Chondrocyte (in vitro differentiated cells): ENCODE measurements around the gene ZIC4. TPM values are rescaled to one million over a fixed set of nuclear protein-coding genes. Genes with fewer than 3 reads are reported as not detected.

Experiments used
- DNase-seq: peaks from one replicate; pipeline ENCODE4 v3.0.0; 2021; ENCODE audit warnings: mixed read lengths, low spot score
- H3K27ac Mint-ChIP-seq: one replicate; pipeline ENCODE4 v1.8.0; 2021; ENCODE audit warnings: mild to moderate bottlenecking, moderate library complexity, mixed read lengths; ENCODE audit not compliant: unreplicated experiment
- H3K27me3 Mint-ChIP-seq: 2 replicates; pipeline ENCODE4 v1.8.0; 2021; ENCODE audit warnings: low read depth, mixed read lengths
- H3K36me3 Mint-ChIP-seq: 2 replicates; pipeline ENCODE4 v1.8.0; 2021; ENCODE audit warnings: low read depth, mixed read lengths
- H3K4me1 Mint-ChIP-seq: 2 replicates; pipeline ENCODE4 v1.8.0; 2021; ENCODE audit warnings: low read depth, mild to moderate bottlenecking, mixed read lengths
- H3K4me3 Mint-ChIP-seq: one replicate; pipeline ENCODE4 v1.8.0; 2021; ENCODE audit warnings: mild to moderate bottlenecking, moderate library complexity, mixed read lengths; ENCODE audit not compliant: unreplicated experiment
- H3K9me3 Mint-ChIP-seq: 2 replicates; pipeline ENCODE4 v1.8.0; 2021; ENCODE audit warnings: low read depth, mixed read lengths
- total RNA-seq: library from RNA; stranded (reverse); gene quantifications from 3 replicates; pipeline ENCODE4 v1.2.1, GENCODE V29; 2021
- TF ChIP-seq, protein P1 (sequence below): fragments of 200-600 bp; sonication (generic); IDR thresholded peaks from 2 replicates; pipeline ENCODE4 v1.5.0; 2021; ENCODE audit warnings: antibody characterized with exemption, mild to moderate bottlenecking, moderate library complexity

Gene ZIC4
- total RNA-seq, 1 donor from 2014 or later: 1.7 TPM

- peaks cover 81% of the 10 kb centered on the region for H3K27me3 Mint-ChIP-seq
- no peaks in the 10 kb centered on the region for H3K4me1 Mint-ChIP-seq
- DNase-seq: no peak
- peaks cover 1% of the 10 kb centered on the region for H3K36me3 Mint-ChIP-seq
- H3K4me3 Mint-ChIP-seq: no peak overlapping the region
- no peaks in the 10 kb centered on the region for H3K9me3 Mint-ChIP-seq
- H3K27ac Mint-ChIP-seq: no peak overlapping the region
- TF ChIP-seq, protein P1, sequence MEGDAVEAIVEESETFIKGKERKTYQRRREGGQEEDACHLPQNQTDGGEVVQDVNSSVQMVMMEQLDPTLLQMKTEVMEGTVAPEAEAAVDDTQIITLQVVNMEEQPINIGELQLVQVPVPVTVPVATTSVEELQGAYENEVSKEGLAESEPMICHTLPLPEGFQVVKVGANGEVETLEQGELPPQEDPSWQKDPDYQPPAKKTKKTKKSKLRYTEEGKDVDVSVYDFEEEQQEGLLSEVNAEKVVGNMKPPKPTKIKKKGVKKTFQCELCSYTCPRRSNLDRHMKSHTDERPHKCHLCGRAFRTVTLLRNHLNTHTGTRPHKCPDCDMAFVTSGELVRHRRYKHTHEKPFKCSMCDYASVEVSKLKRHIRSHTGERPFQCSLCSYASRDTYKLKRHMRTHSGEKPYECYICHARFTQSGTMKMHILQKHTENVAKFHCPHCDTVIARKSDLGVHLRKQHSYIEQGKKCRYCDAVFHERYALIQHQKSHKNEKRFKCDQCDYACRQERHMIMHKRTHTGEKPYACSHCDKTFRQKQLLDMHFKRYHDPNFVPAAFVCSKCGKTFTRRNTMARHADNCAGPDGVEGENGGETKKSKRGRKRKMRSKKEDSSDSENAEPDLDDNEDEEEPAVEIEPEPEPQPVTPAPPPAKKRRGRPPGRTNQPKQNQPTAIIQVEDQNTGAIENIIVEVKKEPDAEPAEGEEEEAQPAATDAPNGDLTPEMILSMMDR: no peak
These were observed 26.7 kb downstream of the ZIC4 start for GRCh38 chr3:147379651-147380050.

- Mint-ChIP-seq H3K36me3 (no peaks in the 10 kb centered on the region), H3K4me1 (no peaks in the 10 kb centered on the region), H3K9me3 (no peaks in the 10 kb centered on the region), H3K27ac (no peak overlapping the region), H3K27me3 (peaks cover 83% of the 10 kb centered on the region), H3K4me3 (no peak overlapping the region)
- DNase-seq: no peak
- TF ChIP-seq, protein P1: no peak
These were observed 28.7 kb downstream of the ZIC4 start for GRCh38 chr3:147377412-147378367.

DNA sequence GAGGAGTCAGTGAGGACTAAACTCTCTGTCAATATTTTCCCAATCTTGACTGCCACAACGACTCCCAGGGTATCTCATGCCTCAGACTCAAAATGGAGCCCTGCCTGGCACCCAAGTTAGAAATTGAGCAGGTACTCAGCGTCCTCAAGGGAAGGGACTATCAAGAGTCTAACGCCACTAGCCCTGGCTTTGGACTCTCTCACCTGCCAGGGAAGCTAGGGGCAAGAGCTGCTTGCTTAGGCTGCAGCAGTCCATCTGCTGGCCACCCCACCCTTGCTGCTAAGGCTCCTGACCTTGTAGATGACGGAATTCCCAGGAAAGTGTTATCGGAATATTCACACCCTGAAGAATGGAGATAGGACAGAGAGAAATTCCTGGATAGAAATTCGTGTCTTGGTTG lies 33.0 kb downstream of the ZIC4 start:
- Mint-ChIP-seq H3K36me3 (no peaks in the 10 kb centered on the region), H3K4me1 (peaks cover 13% of the 10 kb centered on the region), H3K27me3 (peaks cover 88% of the 10 kb centered on the region), H3K9me3 (no peaks in the 10 kb centered on the region), H3K4me3 (no peak overlapping the region), H3K27ac (no peak overlapping the region)
- TF ChIP-seq, protein P1: no peak
- DNase-seq: no peak

- DNase-seq: no peak
- H3K36me3 Mint-ChIP-seq: no peaks in the 10 kb centered on the region
- peaks cover 13% of the 10 kb centered on the region for H3K4me1 Mint-ChIP-seq
- no peaks in the 10 kb centered on the region for H3K9me3 Mint-ChIP-seq
- no peak overlapping the region for H3K27ac Mint-ChIP-seq
- no peak overlapping the region for H3K4me3 Mint-ChIP-seq
- peaks cover 88% of the 10 kb centered on the region for H3K27me3 Mint-ChIP-seq
- TF ChIP-seq, protein P1: no peak
These were observed 33.8 kb downstream of the ZIC4 start for GRCh38 chr3:147372525-147373027.

- peaks cover 84% of the 10 kb centered on the region for H3K27me3 Mint-ChIP-seq
- peaks cover 13% of the 10 kb centered on the region for H3K4me1 Mint-ChIP-seq
- no peaks in the 10 kb centered on the region for H3K9me3 Mint-ChIP-seq
- DNase-seq: no peak
- H3K27ac Mint-ChIP-seq: no peak overlapping the region
- no peak overlapping the region for H3K4me3 Mint-ChIP-seq
- TF ChIP-seq, protein P1: no peak
- no peaks in the 10 kb centered on the region for H3K36me3 Mint-ChIP-seq
These were observed 34.5 kb downstream of the ZIC4 start for GRCh38 chr3:147371771-147372340.
